ENCODE results near the gene FAIM. TPM values are rescaled to one million over a fixed set of nuclear protein-coding genes. Genes with fewer than 3 reads are reported as not detected.
"Not testable (repeated sequence)": the region's sequence is repeated elsewhere in the genome, so short reads cannot be mapped to it uniquely, and the experiment has no call there.

The FAIM gene
- total and polyA plus RNA-seq, 2 of the 8 experiments (the other 6 are each of a cell fraction or from before 2014, with no cell fraction given), result 1.2 to 7.1 TPM

GRCh38 chr3:138569624-138570023 lies 38.9 kb upstream of the FAIM start:
- WGBS, 2 experiments (ENCODE audit: extremely low coverage in 1 of 2, insufficient coverage in 1 of 2, insufficient read length in 1 of 2, insufficient replicate concordance in 2 of 2, low coverage in 1 of 2, low lambda C conversion rate in 2 of 2, missing lambda C conversion rate in 1 of 2), result 93% methylated on average over 8 of the region's 8 CpGs; no CpG with 5 or more reads in 1 of the 2 experiments
- CTCF ChIA-PET (ENCODE audit: partially characterized antibody), result interaction anchor here (0.8 to 2.2 kb wide), 6 partner anchors 12 to 354 kb away, joined by 3 to 5 read pairs (median 3); partner anchors contain the start of gene CEP70

More at GRCh38 chr3:138569624-138570023, 38.9 kb upstream of the FAIM start:
- H4K91ac ChIP-seq (replicated peaks; ENCODE audit: insufficient read length, low read length); H3K23me2 ChIP-seq (ENCODE audit: low read depth, low read length); H3K27ac ChIP-seq (ENCODE audit: low read depth, low read length); H3K56ac ChIP-seq (replicated peaks; ENCODE audit: insufficient read length, low read depth, low read length); H4K20me1 ChIP-seq (replicated peaks in 1 of 2; ENCODE audit: control insufficient read depth in 1 of 2, insufficient read depth in 2 of 2, low read length in 2 of 2); H4K5ac ChIP-seq (ENCODE audit: insufficient read length, low read depth, low read length); H2AFZ ChIP-seq (ENCODE audit: low read length); POLR2A ChIA-PET (ENCODE audit: partially characterized antibody); H2BK5ac ChIP-seq (ENCODE audit: low read depth, low read length); H4K8ac ChIP-seq (ENCODE audit: extremely low read depth, insufficient read depth, low read length); H2AK5ac ChIP-seq (ENCODE audit: low read depth, low read length); H3K27me3 ChIP-seq (replicated peaks in 1 of 4; ENCODE audit: control insufficient read depth in 3 of 4, extremely low read depth in 1 of 4, insufficient read depth in 3 of 4, low read length in 3 of 4); H3K4me3 ChIP-seq (ENCODE audit: extremely low read depth in 1 of 4, insufficient read depth in 2 of 4, low read depth in 3 of 4, low read length in 4 of 4); H3K36me3 ChIP-seq (ENCODE audit: control insufficient read depth in 2 of 4, insufficient read depth in 4 of 4, low read length in 3 of 4); H3K14ac ChIP-seq (ENCODE audit: insufficient read length); H3K23ac ChIP-seq (ENCODE audit: insufficient read length); H3K79me2 ChIP-seq (ENCODE audit: control insufficient read depth in 1 of 2, insufficient read depth in 2 of 2, low read length in 2 of 2); H3K4me1 ChIP-seq (replicated peaks in 1 of 4; ENCODE audit: control insufficient read depth in 3 of 4, insufficient read depth in 4 of 4, low read length in 3 of 4); H3K9ac ChIP-seq (replicated peaks in 1 of 4; ENCODE audit: extremely low read depth in 1 of 4, low read depth in 3 of 4, low read length in 3 of 4); H3K79me1 ChIP-seq (ENCODE audit: low read depth, low read length); H3K4ac ChIP-seq (replicated peaks; ENCODE audit: insufficient read length, low read depth, low read length); FAIRE-seq; H2BK12ac ChIP-seq (ENCODE audit: low read depth, low read length); H2BK20ac ChIP-seq (ENCODE audit: low read length); DNase-seq (ENCODE audit: low read depth in 1 of 2, low spot score in 2 of 2); H3K4me2 ChIP-seq (ENCODE audit: insufficient read depth in 1 of 2, low read depth in 2 of 2, low read length in 2 of 2); H3K18ac ChIP-seq (ENCODE audit: extremely low read depth, low read length); H2BK120ac ChIP-seq (replicated peaks; ENCODE audit: low read depth, low read length); H2BK15ac ChIP-seq (ENCODE audit: low read length): not testable (repeated sequence)
- H3K9me3 ChIP-seq (ENCODE audit: insufficient read depth in 2 of 2, low read depth in 1 of 2, low read length in 1 of 2), result peaks cover 14 to 15% of the 10 kb centered on the region in 2 experiments
